GM10266 (cell line): ENCODE results near the gene JAZF1.

Experiments used
- DNase-seq: peaks from one replicate; pipeline ENCODE4 v3.0.0; 2012; ENCODE audit errors: extremely low spot score
- CTCF ChIP-seq: IDR thresholded peaks from 2 replicates; pipeline ENCODE4 v1.5.1; 2012; ENCODE audit warnings: mild to moderate bottlenecking, low read depth; ENCODE audit not compliant: control insufficient read depth, insufficient read depth; ENCODE audit errors: missing control alignments

JAZF1 gene

GRCh38 chr7:28180031-28180363 lies 598 bp downstream of the JAZF1 start:
- no peak for TF ChIP-seq CTCF
- DNase-seq: no peak

GRCh38 chr7:28179120-28180030 lies 1.2 kb downstream of the JAZF1 start:
- DNase-seq: peak; percentile 88
- no peak for TF ChIP-seq CTCF

DNA sequence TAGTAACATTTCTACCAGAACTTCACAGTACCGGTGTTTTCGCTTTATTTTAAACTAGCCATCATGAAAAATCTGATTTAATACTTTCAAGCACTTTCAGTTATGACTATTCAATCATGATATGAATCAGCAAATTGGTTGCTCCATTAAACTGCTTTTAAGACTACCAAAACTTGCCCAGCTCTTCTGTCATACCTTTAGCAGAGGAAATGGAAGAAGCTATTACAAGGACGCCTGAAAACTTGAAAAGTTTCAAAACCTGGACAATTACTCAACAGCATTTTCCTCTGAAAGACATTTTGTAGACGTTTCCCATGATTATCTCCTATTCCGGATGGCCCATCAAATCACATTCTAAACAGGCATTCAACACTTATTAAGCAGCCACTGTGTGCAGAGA lies 2.0 kb downstream of the JAZF1 start:
- TF ChIP-seq CTCF: no peak
- DNase-seq: peak; percentile 41

GRCh38 chr7:28177836-28178235 lies 2.8 kb downstream of the JAZF1 start:
- no peak for TF ChIP-seq CTCF
- no peak for DNase-seq

- no peak for DNase-seq
- TF ChIP-seq CTCF: no peak
These were observed 4.0 kb downstream of the JAZF1 start for GRCh38 chr7:28176645-28177044.

- TF ChIP-seq CTCF: no peak
- DNase-seq: no peak
These were observed 4.4 kb downstream of the JAZF1 start for GRCh38 chr7:28176174-28176573.

GRCh38 chr7:28174901-28175661 lies 5.5 kb downstream of the JAZF1 start:
- no peak for TF ChIP-seq CTCF
- no peak for DNase-seq
